ENCODE measurements around the gene FUS.
"Not testable (repeated sequence)": the region's sequence is repeated elsewhere in the genome, so short reads cannot be mapped to it uniquely, and the experiment has no call there.

FUS gene

DNA sequence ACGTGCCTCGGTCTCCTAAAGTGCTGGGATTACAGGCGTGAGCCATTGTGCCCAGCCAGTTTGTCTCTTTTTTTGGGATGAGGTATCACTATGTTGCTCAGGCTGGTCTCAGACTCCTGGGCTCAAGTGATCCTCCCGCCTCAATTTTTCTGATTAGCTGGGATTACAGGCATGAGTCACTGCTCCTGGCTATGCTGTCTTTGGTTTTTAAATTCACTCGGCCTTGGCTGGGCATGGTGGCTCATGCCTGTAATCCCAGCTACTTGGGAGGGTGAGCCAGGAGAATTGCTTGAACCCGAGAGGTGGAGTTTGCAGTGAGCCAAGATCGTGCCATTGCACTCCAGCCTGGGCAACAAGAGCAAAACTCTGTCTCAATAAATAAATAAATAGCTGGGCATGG lies 35.5 kb upstream of the FUS start:
- FAIRE-seq = not testable (repeated sequence)

DNA sequence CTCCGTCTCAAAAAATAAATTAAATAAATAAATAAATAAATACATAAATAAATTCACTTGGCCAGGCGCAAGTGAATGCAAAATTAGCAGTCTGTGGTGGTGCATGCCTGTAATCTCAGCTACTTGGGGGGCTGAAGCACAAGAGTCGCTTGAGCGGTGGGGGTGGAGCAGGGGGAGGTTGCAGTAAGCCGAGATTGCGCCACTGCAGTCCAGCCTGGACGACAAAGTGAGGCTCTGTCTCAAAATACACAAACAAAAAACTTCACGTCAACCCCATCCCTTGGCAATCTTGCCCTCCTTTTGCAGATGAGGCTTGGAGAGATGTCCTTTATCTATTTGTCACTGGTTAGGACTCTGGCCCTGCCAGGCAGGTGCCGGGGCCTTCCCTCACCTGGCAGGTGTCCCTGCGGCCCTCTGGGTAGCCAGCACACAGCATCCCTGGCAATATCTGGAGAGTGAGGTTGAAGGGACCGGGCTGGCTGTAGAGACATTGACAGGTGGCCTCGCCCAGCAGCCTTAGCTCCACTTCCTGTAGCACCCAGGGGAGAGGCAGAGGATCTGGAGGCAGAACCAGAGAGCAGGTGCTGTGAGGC lies 34.4 kb upstream of the FUS start:
- no peak for FAIRE-seq

DNA sequence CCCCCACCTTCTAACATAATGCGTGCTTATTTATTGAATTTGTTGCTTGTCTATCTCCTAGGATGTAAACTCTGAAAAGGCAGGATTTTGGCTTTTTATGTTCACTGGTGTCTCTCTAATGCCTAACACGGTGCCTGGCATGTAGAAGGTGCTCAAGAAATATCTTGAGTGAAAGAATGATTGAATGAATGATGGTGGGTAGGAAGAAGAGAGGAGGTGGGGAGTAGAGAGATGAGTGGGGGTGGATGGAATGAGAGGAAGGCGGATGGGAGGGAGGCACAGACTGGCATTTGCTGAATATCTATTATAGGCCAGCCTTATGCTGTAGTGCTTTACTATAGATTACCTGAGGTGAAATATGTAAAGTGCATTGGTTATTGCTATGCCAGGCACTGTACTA lies 32.4 kb upstream of the FUS start:
- no peak for FAIRE-seq

DNA sequence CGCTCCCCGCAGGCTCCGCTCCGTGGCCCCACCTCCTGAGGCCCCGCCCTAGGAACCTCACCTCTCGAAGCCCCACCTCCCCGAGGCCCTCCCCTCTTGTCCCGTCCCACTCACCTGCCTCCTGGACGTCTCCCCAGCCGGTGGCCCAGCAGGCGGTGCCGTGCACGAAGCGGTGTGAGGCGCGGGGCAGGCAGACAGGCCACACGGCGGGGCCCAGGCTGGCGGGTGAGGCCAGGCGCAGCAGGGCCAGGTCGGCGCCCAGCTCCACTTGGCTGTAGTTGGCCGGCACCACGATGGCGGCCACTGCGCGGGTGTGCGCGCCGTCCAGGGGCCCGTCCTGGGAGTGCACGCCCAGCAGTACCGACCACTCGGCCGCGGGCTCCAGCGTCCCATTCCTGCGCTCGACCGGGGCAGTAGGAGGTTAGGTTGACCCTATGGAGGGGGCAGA lies 31.6 kb upstream of the FUS start:
- FAIRE-seq = no peak

DNA sequence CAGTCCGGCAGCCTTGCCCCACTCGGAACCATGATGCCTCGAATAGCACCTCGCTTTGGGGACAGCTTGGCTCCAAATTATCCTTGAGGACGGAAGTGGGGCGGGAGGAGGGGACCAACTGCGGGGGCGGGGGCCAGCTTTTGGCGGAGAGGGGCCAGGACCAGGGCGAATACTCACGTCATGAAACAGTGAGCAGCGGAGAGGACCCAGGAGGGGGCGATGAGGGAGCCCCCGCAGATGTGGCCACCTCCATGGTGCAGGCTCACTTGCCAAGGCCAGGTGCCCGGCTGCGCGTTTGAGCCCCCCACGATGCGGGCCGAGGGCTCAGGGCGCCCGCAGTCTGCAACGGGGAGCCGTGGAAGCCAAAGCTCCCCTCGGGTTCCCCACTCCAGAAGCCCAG lies 31.0 kb upstream of the FUS start:
- no peak for FAIRE-seq

DNA sequence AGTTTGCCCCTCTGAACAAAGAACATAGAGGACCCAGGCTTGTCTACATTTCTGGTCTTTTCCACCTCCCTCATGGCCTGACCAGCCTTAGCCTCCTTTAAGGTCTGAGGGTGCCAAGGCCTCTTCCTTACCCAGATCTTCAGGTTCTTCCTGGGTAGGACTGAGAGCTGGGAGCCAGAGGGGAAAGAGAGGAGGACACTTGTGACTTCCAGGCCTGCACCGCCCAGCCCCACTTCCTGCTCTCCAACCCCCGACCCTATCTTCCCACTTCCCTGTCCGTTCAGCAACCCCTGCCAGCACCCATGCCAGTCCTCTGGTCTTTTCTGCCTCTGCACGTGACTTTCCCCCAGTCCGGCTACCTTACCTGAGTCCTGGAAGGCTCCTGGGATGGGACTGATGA lies 30.6 kb upstream of the FUS start:
- no peak for FAIRE-seq

DNA sequence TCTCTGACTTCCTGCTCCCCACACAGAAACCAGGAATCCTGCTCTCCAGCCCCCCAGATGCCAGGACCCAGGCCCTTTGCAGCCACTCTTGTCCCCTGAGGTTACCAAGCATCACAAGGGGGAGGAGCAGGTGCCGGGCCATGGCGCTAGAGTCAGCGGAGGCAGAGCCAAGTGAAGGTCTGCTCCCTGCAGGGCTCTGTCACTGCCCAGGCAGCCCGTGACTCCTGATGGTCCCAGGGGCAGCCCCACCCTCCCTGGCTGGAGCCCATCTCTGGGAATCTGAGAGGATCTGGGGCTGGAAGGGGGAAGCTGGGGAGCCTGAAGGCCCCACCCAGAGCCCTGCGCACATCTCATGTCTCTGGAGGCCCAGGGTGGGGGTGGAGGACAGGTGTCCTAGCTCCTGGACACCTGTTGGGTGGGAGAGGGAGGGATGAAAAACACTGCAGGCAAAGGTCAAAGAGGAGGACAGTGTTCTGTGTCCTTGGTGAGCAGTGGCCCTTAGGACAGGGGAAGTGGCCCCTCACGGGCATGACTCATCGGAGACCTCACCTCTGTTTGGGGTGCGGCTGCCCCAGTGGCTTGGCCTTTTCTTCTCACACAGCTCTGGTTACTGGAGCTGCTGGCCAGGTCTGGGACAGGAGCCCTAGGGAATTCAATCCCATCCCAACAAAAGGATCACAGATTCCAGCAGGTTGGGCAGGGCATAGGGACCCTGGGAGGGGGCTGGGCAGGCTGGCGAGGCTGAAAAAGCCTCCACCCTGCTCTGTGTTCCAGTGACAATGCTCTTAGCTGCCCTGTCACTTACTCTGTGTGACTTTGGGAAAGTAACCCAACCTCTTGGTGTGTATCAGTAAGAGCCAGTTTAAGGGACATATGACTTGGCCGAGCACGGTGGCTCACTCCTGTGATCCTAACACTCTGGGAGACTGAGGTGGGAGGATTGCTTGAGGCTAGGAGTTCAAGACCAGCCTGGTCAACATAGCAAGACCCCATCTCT lies 29.7 kb upstream of the FUS start, which contains the start of gene PRSS36:
TSS of gene PRSS36 (minus strand) at position 173 of the 997 bp plus-strand sequence. CDS start at position 142, 31 bp downstream.
- no peak for FAIRE-seq

DNA sequence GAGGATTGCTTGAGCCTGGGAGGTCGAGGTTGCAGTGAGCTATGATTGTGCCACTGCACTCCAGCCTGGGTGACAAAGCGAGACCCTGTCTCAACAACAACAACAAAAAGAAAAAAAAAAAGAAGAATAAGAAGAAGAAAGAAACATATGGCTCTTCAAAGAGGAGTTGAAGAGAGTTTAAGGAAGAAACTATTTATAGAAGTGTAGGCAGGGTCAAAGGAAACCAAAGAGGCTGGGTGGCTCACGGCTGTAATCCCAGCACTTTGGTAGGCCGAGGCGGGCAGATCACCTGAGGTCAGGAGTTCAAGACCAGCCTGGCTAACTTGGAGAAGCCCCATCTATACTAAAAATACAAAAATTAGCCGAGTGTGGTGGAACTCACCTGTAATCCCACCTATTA lies 29.0 kb upstream of the FUS start:
- not testable (repeated sequence) for FAIRE-seq

DNA sequence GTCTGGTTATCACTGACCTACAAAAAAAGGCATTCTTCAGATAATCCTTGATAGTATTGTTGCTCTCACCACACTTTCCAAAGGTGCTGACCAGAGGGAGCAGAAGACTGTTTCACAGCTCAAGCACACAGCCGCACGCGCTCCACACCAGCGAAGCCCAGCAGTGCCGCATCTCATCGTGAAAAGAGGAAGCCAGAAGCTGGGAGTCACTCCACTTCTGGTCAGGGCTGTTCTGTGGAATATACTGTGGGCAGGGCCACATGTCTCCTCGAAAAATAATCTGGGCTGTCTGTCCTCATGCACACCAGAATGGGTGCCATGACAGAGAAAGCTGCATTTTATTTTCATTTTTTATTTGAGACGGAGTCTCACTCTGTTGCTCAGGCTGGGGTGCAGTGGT lies 22.8 kb upstream of the FUS start:
- FAIRE-seq = no peak

DNA sequence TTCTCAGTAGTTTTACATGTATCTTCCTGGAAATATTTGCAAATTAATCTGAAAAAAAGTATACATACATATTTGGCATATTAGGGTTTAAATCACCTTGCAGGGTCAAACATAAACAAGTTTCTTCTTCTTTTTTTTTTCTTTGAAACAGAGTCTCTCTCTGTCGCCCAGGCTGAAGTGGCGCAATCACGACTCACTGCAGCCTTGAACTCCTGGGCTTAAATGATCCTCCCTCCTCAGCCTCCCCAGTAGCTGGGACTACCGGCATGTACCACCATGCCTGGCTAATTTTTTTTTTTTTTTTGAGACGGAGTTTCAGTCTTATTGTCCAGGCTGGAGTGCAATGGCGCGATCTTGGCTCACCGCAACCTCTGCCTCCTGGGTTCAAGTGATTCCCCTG lies 12.6 kb upstream of the FUS start:
- FAIRE-seq = no peak

DNA sequence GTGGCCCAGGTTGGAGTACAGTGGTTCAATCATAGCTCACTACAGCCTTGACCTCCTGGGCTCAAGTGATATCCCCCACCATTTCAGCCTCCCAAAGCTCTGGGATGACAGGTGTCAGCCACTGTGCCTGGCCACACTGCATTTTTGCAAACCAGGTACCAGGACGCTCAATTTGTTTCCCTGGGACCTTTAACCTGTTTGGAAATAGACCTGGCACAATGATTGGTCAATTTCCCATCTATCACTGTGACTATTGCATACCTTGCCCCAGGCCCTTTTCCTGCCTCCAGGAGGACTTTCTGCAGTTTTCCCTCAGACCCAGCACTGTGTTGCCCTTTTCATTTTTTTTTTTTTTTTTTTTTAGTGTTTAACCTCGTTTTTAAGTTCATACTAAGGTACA lies 11.1 kb upstream of the FUS start:
- FAIRE-seq = no peak

DNA sequence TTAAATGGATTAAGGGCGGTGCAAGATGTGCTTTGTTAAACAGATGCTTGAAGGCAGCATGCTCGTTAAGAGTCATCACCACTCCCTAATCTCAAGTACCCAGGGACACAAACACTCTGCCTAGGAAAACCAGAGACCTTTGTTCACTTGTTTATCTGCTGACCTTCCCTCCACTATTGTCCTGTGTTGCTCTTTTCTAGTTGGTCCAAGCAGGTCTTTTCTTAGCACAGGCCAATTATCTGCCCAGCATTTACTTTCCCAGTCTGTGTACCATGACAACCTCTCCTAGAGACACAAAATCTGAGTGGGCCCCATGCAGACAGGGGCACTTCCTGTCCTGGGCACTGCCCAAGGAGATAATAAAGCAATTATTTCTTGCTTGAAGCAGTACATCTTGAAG lies 9.9 kb upstream of the FUS start:
- not testable (repeated sequence) for FAIRE-seq

DNA sequence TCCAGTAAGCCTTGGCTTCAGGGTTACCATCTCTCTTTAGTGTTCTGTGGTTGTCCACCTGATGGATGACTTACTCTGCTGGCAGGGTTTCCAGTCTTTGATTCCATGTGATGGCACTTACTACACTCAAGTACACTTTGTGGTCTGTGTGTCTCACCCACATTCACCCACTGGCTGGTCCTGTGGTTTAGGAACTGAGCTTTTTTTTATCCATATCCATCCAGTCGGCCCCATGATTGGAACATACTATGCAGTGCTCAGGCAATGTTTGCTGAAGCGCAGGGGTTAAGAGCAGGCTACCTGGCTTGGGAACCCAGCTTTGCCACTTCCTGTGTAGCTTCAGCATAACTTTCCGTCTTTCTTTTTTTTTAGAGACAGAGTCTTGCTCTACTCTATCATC lies 2.8 kb upstream of the FUS start:
- FAIRE-seq = no peak

DNA sequence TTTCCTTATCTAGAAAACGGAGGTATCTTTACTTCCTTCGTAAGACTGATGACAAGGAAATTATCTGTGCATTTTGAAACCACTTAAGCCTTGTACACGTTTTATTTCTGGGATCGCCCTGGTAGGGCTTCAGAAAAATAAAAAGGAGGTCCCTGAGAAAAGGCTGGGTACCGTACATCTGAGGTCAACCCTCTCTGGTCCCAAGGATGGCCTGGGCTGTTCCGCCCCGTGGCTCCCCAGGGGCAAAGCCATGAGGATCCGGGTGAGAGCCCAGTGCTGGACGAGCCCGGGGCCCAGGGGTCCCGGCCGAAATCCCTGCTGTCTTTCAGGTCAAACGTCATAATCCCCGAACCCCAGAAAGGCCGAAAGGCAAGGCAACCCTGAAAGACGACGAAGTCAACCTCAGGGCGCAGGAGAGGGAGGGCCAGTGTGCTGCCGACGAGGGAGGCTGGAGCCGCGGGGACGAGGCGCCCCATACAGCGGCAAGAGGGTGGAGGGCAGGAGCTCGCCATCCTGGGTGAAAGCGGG lies 656 bp upstream of the FUS start:
- no peak for FAIRE-seq

DNA sequence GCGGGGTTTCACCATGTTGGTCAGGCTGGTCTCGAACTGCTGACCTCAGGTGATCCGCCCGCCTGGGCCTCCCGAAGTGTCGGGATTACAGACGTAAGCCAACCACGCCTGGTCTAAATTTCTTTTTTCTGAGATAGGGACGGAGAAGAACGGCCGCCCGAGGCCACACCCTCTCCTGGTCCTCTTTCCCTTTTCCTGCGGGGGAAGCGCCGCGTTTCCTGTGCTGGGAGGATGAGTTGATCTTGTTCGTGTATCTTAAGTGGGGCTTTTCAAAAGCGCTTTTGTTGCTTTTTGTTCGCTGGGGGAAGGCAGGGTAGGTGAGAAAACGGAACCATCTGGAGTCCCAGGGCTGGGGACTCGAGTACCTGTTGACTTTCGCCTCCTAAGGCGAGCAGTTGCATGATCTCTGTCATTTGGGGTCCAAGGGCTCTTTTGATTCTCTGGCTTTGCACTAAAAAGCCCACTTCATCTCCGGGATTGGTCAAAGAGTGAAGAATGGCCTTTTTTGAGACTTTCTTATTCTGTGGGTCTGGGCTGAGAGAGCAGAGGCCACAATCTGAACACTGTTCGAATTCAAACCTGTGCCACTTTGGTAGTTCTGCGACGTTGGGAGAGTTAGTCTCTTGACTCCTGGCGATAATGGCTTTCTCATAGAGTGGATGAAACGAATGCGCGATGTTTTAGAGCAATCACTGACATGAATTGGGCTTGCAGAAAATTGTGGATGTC lies 1.3 kb downstream of the FUS start:
- FAIRE-seq = no peak

DNA sequence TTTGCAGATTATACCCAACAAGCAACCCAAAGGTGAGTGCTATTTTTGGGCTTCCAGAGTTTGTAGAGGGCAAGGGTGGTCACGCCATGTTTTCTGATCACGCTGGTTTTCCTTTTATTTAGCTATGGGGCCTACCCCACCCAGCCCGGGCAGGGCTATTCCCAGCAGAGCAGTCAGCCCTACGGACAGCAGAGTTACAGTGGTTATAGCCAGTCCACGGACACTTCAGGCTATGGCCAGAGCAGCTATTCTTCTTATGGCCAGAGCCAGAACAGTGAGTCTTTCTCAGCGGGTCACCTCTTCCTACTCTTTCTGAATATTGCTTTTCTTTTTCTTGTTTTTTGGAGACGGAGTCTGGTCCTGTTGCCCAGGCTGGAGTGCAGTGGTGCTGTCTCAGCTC lies 2.5 kb downstream of the FUS start:
- FAIRE-seq = no peak

DNA sequence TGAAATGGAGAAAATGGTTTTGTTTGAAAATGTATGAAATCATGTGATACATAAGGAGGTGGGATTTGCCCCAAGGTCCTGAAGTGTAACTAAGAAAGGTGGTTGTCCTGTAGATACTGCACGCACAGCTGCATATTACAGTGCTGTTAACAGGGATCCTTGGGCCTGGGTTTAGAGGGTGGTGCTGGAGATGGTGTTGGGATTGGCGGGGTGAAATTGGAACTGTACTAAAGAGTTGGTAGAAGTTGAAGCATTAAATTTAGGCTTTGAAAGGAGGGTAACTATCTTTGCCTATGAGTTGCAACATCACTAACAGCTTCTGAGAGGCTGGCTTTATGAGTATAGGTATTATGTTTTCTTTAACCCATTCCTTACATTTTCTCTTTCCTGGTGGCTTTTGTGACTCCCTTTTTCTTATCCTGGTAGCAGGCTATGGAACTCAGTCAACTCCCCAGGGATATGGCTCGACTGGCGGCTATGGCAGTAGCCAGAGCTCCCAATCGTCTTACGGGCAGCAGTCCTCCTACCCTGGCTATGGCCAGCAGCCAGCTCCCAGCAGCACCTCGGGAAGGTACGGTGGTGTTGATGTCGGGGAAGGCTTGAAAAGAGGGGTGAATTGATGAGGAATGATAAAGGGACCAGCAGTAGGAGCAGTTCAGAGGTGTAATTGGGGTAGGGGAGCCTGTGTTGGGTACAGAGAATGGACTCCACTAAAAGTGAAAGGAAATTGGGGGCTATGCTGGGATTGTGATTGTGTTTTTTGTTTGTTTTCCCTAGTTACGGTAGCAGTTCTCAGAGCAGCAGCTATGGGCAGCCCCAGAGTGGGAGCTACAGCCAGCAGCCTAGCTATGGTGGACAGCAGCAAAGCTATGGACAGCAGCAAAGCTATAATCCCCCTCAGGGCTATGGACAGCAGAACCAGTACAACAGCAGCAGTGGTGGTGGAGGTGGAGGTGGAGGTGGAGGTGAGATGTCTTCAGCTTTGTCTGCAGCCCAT lies 3.8 kb downstream of the FUS start:
- no peak for FAIRE-seq

DNA sequence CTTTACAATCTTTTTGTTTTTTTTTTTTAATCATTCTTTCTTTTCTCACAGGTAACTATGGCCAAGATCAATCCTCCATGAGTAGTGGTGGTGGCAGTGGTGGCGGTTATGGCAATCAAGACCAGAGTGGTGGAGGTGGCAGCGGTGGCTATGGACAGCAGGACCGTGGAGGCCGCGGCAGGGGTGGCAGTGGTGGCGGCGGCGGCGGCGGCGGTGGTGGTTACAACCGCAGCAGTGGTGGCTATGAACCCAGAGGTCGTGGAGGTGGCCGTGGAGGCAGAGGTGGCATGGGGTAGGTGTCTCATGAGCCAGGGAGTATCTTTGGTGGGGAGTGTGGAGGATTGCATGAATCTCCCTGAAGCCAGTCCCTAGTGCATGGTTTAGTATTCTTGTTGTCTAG lies 4.9 kb downstream of the FUS start:
- no peak for FAIRE-seq

DNA sequence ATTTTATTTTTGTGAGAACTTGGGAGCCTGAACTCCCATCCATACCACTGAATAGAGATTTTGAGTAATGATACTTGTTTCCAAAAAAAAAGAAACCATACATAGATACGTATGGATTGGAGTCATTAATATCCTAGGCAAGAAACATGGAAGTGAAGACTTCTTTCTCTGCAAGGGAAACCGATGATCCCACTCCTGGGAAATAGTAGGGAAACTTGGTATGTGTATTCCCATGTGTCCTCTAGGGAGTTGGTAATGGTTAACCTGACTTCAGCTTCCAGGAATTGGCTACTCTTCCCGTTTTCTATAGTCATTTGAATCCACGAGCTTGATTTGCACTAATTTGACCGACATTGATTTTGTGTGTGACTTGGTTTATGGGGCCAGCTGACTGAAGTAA lies 5.4 kb downstream of the FUS start:
- FAIRE-seq = no peak

DNA sequence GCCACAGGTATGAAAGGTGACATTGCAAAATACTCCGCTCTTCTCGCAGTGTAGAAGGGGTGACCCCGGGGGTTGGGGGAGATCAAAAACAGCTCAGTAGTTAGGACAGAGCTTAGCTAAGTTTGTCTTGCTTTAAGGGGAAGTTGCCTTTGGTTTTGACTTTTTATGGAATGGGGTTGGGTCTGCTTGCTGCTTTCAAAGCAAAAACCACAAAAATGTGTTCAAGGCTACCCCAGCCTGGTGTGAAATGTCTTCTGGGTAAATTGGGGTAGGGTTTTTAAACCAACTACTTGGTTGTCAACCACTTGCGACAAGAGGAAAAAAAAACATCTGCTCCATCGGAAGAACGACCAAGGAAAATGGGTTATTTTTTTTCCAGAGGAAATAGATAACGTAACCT lies 6.2 kb downstream of the FUS start:
- FAIRE-seq = no peak

DNA sequence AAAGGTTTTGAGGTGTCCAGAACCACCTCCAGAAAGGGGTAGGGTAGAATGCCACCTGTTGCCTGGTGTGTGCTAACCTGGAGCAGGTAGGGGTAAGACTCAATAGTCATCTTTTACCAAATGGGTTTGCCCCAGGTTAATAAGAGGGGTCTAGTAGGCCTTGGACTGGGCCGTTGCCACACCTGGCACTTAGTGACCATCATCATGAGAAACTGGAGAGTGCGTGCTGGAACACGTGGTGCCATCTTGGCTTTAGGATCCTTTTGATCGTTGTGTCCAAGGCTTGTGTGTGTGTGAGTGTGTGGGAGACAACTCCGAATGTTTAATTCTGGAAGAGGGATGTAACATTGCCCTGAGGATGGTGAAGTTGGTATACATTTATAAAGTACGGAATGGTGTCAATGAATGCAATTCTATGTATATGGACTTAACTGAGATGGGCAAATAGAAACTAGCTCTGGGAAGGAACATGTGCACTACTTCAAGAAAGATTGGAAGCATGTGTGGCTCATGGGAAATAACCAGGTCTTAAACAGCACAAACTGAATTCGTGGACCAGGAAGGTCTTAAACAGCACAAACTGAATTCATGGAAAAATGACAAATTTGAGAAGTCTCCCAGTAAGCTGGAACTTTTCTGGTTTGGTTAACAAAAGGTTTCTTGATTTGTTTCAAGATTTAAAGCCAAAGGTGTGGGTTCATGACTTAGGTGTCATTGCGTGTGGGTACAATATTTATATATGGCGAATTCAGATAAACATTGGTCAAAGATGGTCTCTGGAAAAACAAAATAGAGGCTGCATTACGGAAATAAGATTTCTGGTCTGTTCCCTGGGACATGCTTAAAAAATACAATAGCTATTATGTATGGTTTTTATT lies 7.2 kb downstream of the FUS start:
- FAIRE-seq = no peak
